HG02884 (cell line): Measurements from ENCODE around the gene XKR7.
"Not testable (repeated sequence)": the region's sequence is repeated elsewhere in the genome, so short reads cannot be mapped to it uniquely, and the experiment has no call there.

ENCODE experiments used
- ATAC-seq: cut with Tn5 transposase; IDR thresholded peaks from one replicate; pipeline ENCODE4 v1.9.1; 2021; ENCODE audit warnings: mild to moderate bottlenecking, moderate library complexity; ENCODE audit not compliant: unreplicated experiment

The XKR7 gene

DNA sequence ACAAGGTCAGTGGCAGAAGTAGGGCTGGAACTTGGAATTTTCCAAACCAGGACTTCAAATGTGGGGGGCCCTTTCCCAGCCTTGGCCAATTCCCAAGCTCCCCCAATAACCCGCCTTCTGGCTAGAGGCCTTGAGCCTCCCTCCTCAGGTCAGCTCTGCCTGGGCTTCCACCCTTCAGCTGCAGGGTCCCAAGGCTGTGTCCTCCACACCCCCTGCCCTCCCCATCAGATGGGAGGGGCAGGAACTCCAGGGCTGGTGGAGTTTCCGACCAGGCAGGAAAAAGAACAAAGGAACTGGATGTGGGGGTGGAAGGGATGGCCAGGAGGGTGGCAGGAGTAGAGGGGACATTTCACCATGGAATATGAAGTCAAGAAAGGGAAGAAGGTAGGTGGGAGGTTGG, 42.1 kb downstream of the XKR7 start, which contains the start of gene CCM2L:
CCM2L (plus strand) TSS at position 338 of the 400 bp plus-strand sequence; CDS start at position 355, 17 bp downstream.
- no peak for ATAC-seq

DNA sequence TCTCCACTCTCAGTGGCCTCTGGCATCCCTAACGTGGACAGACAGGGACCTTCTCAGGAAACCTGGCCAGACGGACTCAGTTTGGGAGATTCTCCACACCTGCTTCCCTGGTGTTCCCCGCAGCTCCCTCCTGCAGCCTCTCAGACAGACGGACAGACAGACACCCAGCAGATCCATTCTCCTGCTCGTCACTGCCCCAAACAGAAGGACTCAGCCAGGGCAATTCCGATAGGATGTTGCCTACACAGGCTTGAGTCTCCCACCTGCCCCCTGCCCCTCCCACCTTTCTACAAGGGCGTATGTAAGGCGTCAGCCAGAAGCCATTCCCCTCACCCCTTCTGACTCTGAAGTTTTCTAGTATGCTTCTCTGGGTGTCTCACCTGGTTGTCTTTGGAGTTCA, 42.7 kb downstream of the XKR7 start:
- ATAC-seq: no peak

GRCh38 chr20:32012159-32012688, 44.3 kb downstream of the XKR7 start:
- ATAC-seq: no peak

DNA sequence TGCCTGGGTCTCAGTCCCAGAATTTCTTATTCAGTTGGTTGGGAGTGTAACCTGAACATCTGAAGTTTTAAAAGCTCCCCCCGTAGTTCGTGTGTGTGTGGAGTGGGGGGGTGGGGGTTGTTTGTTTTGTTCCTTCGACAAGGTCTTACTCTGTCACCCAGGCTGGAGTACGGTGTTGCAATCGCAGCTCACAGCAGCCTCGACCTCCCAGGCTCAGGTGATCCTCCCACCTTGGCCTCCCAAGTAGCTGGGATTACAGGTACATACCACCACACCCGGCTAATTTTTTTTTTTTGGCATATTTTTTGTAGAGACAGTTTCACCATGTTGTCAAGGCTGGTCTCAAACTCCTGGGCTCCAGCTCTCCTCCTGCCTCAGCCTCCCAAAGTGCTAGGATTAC, 45.4 kb downstream of the XKR7 start:
- ATAC-seq: no peak

- ATAC-seq: no peak
These were observed 49.8 kb downstream of the XKR7 start for GRCh38 chr20:32017711-32018251.

- ATAC-seq: no peak
These were observed 50.6 kb downstream of the XKR7 start for GRCh38 chr20:32018269-32019155.

- ATAC-seq: no peak
These were observed 51.2 kb downstream of the XKR7 start for GRCh38 chr20:32019156-32019510.

- no peak for ATAC-seq
These were observed 51.9 kb downstream of the XKR7 start for GRCh38 chr20:32019563-32020463.

- no peak for ATAC-seq
These were observed 53.1 kb downstream of the XKR7 start for GRCh38 chr20:32021091-32021490.

DNA sequence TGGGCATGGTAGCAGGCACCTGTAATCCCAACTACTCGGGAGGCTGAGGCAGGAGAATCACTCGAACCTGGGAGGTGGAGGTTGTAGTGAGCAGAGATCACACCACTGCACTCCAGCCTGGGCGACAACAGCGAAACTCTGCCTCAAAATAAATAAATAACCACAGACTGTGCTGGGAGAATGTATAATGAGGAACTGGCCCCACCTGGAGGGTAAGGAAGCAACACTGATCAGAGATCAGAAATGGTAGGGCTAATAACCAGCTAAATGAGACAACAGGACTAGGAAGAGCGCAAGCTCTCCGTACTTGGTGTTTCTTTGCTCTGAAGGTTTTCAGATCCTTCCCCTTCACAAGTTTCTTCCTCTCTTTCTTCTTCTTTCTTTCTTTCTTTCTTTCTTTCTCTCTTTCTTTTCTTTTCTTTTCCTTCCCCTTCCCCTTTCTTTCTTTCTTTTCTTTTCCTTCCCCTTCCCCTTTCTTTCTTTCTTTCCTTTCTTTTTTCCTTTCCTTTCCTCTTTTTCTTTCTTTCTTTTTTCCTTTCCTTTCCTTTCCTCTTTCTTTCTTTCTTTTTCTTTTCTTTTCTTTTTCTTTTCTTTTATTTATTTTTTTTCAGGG, 56.8 kb downstream of the XKR7 start:
- ATAC-seq: no peak

GRCh38 chr20:32027643-32028042, 59.7 kb downstream of the XKR7 start:
- ATAC-seq: no peak

GRCh38 chr20:32028647-32029372, 60.9 kb downstream of the XKR7 start:
- ATAC-seq: no peak

DNA sequence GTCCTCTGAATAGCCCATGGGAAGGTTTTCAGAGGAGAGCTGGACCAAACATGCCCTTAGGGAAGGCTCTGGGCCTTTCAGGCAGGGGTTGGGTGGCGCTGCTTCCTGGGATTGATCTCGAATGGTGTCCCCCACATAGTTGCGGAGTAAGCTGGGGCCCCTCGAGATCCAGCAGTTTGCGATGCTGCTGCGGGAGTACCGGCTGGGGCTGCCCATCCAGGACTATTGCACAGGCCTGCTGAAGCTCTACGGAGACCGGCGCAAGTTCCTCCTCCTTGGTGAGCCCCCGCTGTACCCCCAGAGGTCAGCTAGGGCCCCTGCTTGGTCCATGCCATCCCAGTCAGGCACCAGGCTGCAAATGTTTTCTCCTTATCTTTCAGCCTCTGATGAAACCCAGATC, 61.6 kb downstream of the XKR7 start:
- no peak for ATAC-seq

DNA sequence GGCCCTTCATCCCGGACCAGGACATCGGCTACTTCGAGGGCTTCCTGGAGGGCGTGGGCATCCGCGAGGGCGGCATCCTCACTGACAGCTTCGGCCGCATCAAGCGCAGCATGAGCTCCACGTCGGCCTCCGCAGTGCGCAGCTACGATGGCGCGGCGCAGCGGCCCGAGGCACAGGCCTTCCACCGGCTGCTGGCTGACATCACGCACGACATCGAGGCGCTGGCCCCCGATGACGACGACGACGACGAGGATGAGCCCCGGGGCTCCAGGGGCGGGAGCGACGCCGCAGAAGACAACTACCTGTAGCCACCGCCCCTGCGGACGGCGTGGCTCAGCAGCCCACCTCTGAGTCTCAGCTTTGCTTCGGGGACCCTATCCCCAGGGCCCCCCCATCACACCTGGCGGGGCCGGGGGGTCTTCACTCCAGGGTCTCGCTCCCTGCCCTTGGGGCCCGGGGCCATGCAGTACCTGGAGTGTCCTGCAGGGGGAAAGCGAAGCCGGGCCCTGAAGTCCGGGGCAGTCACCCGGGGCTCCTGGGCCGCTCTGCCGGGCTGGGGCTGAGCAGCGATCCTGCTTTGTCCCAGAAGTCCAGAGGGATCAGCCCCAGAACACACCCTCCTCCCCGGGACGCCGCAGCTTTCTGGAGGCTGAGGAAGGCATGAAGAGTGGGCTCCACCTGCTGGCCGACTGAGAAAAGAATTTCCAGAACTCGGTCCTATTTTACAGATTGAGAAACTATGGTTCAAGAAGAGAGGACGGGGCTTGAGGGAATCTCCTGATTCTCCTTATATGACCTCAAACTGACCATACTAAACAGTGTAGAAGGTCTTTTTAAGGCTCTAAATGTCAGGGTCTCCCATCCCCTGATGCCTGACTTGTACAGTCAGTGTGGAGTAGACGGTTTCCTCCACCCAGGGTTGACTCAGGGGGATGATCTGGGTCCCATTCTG, 63.3 kb downstream of the XKR7 start:
- no peak for ATAC-seq

DNA sequence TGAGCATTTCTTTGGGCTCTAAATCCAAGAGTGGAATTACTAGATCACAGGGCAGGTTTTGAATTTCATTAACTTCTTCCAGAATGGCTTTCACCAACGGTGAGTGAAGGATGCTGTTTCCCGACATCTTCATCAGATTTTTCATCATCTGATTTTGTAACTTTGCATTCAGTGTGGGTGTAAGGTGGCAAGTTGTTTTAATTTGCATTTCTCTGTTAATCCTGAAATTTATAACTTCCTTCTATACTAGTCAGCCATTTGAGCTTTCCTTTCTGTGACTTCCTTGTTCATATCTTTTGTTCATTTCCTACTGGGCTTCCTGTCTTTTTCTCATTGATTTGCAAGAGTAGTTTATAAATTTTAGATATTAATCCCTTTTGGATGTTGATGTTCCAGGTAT, 65.4 kb downstream of the XKR7 start:
- ATAC-seq: no peak

DNA sequence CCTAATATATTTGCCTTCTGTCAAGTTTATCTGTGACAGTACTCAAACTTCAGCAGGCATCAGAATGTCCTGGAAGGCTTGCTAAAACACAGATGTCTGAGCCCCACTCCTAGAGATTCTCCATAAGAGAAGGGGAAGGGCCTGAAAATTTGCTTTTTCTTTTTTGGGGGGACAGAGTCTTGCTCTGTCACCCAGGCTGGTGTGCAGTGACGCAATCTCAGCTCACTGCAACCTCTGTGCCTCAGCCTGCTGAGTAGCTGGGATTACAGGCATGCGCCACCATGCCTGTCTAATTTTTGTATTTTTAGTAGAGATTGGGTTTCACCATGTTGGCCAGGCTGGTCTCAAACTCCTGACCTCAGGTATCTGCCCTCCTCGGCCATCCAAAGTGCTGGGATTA, 65.8 kb downstream of the XKR7 start:
- not testable (repeated sequence) for ATAC-seq

DNA sequence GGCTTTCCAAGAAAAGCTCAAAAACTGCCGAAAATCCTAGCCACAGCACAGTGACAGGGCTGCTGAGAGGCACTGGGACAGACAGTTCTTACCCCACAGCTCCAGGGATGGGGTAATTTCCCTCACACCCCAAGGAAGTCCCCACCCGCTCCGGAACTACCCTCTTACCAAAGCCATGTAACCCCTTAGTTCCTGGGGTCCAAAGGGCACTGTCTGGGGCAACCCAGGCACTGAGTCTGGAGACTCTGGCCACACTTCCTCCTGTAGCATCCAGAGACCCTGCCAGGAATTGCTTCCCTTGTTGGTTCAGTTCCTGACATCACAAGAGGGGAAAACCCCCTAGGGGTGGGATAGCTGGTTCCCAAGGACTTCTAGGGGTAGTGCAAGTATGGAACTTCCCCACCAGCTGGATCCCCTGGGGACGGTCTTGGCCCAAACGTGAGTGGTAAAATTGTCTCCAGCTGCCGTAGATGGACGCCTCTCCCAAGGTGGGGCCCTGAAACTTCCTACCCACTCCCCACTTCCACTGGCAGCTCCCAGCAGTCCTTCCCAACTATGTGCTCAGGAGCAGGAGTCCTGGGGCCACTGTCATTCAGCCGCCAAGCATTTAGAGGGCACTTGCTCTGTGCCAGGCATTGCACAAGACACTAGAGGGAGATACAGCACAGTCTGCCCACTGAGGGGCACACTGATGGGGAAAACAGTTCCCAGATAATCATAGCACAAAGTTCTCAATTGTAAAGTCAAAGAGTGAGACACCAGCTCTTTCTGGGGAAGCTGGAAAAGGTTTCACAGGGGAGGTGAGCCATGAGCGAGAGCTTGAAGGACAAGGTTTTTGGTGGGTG, 66.9 kb downstream of the XKR7 start:
- ATAC-seq: no peak

DNA sequence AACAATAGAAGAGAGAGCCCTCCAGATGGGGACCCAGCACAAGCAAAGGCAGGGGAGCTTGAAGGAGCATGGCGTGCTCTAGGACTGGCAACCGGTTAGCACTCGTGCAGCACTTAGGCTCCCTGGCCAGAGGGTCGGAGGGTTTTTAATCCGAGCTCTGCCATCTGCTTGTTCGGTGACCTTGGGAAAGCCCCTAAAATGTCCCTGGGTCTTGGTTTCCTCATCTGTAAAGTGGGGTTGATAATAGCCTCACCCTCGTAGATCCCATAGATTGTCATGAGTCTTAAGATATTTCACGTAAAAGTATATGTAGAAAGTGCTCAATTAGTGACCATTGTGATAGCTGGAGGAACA, 67.5 kb downstream of the XKR7 start:
- ATAC-seq: no peak
